Lower leg skin (tissue), 3 donors: ENCODE results near the gene DYNC1I1.

ENCODE experiments used
- POLR2A ChIP-seq, 2 donors: fragments of 450-650 bp; IDR thresholded peaks; one replicate each; pipeline ENCODE4 v1.6.1; 2016 to 2017; ENCODE audit warnings: antibody characterized with exemption in 2 of 2, mild to moderate bottlenecking in 1 of 2, moderate library complexity in 1 of 2
- TF ChIP-seq, protein P1 (sequence below), 3 donors: fragments of 450-650 bp; IDR thresholded peaks; one replicate each; pipeline ENCODE4 v1.5.1; 2016; ENCODE audit warnings: antibody characterized with exemption in 3 of 3, mild to moderate bottlenecking in 3 of 3, moderate library complexity in 2 of 3

DNA sequence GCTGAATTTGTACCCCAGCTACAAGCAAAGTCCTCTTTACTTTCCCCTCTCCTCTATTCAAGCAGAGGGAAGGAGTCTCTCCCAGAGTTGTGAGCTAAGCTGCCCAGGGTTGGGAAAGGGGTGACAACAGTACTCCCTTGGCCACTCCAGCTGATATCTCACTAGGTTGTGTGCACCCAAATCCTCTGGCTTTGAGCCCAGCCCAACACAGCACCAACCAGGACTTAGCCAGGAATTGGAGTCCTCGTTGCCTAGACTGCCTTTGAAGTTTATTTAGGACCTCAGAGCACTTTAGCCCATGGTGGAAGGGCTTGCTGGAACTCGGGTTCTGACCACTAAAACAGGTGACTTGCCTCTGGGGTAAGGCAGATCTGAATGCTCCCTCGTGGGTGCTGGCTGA lies 35.7 kb upstream of the DYNC1I1 start:
- TF ChIP-seq, protein P1, sequence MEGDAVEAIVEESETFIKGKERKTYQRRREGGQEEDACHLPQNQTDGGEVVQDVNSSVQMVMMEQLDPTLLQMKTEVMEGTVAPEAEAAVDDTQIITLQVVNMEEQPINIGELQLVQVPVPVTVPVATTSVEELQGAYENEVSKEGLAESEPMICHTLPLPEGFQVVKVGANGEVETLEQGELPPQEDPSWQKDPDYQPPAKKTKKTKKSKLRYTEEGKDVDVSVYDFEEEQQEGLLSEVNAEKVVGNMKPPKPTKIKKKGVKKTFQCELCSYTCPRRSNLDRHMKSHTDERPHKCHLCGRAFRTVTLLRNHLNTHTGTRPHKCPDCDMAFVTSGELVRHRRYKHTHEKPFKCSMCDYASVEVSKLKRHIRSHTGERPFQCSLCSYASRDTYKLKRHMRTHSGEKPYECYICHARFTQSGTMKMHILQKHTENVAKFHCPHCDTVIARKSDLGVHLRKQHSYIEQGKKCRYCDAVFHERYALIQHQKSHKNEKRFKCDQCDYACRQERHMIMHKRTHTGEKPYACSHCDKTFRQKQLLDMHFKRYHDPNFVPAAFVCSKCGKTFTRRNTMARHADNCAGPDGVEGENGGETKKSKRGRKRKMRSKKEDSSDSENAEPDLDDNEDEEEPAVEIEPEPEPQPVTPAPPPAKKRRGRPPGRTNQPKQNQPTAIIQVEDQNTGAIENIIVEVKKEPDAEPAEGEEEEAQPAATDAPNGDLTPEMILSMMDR (IDR thresholded peaks at IDR 0.05): no peak
- TF ChIP-seq POLR2A (IDR thresholded peaks at IDR 0.05): no peak
